DND-41 (cell line): Measurements from ENCODE around the gene GOLGA6L26.
"Not testable (repeated sequence)": the region's sequence is repeated elsewhere in the genome, so short reads cannot be mapped to it uniquely, and the experiment has no call there.

Experiments used
- CTCF ChIP-seq: IDR thresholded peaks from 2 replicates; pipeline ENCODE4 v1.5.1; 2012; ENCODE audit warnings: borderline replicate concordance, low read length, moderate library complexity, mild to moderate bottlenecking; ENCODE audit not compliant: poor library complexity, severe bottlenecking; ENCODE audit errors: extremely low read depth
- EZH2 ChIP-seq: IDR thresholded peaks from 3 replicates; pipeline ENCODE4 v1.6.1; 2012; ENCODE audit warnings: borderline replicate concordance, low read depth, mild to moderate bottlenecking, moderate library complexity, low read length, inconsistent platforms; ENCODE audit not compliant: severe bottlenecking

GRCh38 chr15:23304267-23304666, 29.7 kb downstream of the GOLGA6L26 start:
- TF ChIP-seq CTCF, EZH2: not testable (repeated sequence)
